ENCODE measurements around the gene HLA-DRB1.
"Not testable (repeated sequence)": the region's sequence is repeated elsewhere in the genome, so short reads cannot be mapped to it uniquely, and the experiment has no call there.

HLA-DRB1 gene

GRCh38 chr6:32590713-32591112, 1.1 kb upstream of the HLA-DRB1 start:
- H3K4me3 ChIP-seq (ENCODE audit: insufficient read depth, low read depth, low read length, poor library complexity, severe bottlenecking); H3K27ac ChIP-seq (ENCODE audit: insufficient read depth, low read length, poor library complexity, severe bottlenecking): not testable (repeated sequence)

GRCh38 chr6:32588156-32588555, 1.5 kb downstream of the HLA-DRB1 start:
- Histone ChIP-seq H3K4me3 (ENCODE audit: insufficient read depth, low read depth, low read length, poor library complexity, severe bottlenecking) (no peak overlapping the region), H3K27me3 (replicated peaks; ENCODE audit: control insufficient read depth, insufficient read depth, low read length, poor library complexity, severe bottlenecking) (no peaks in the 10 kb centered on the region), H3K4me1 (ENCODE audit: control insufficient read depth, insufficient read depth, low read length, poor library complexity, severe bottlenecking) (no peaks in the 10 kb centered on the region), H3K9me3 (ENCODE audit: control insufficient read depth, low read length) (no peaks in the 10 kb centered on the region), H3K36me3 (ENCODE audit: control insufficient read depth, insufficient read depth, low read length) (no peaks in the 10 kb centered on the region), H3K27ac (ENCODE audit: insufficient read depth, low read length, poor library complexity, severe bottlenecking) (no peak overlapping the region)
- no peak for DNase-seq

More at GRCh38 chr6:32590713-32591112, 1.1 kb upstream of the HLA-DRB1 start:
- DNase-seq; H3K4me1 ChIP-seq (ENCODE audit: control insufficient read depth, insufficient read depth, low read length, poor library complexity, severe bottlenecking); H3K36me3 ChIP-seq (ENCODE audit: control insufficient read depth, insufficient read depth, low read length); H3K9me3 ChIP-seq (ENCODE audit: control insufficient read depth, low read length); H3K27me3 ChIP-seq (replicated peaks; ENCODE audit: control insufficient read depth, insufficient read depth, low read length, poor library complexity, severe bottlenecking): not testable (repeated sequence)

GRCh38 chr6:32583527-32583898, 6.1 kb downstream of the HLA-DRB1 start:
- no peaks in the 10 kb centered on the region for H3K36me3 ChIP-seq (ENCODE audit: control insufficient read depth, insufficient read depth, low read length)
- DNase-seq = no peak
- no peak overlapping the region for H3K4me3 ChIP-seq (ENCODE audit: insufficient read depth, low read depth, low read length, poor library complexity, severe bottlenecking)
- H3K9me3 ChIP-seq (ENCODE audit: control insufficient read depth, low read length) = no peaks in the 10 kb centered on the region
- no peak overlapping the region for H3K27ac ChIP-seq (ENCODE audit: insufficient read depth, low read length, poor library complexity, severe bottlenecking)
- H3K4me1 ChIP-seq (ENCODE audit: control insufficient read depth, insufficient read depth, low read length, poor library complexity, severe bottlenecking) = no peaks in the 10 kb centered on the region
- H3K27me3 ChIP-seq (replicated peaks; ENCODE audit: control insufficient read depth, insufficient read depth, low read length, poor library complexity, severe bottlenecking) = no peaks in the 10 kb centered on the region

- H3K27me3 ChIP-seq (replicated peaks; ENCODE audit: control insufficient read depth, insufficient read depth, low read length, poor library complexity, severe bottlenecking) = no peaks in the 10 kb centered on the region
These were observed 8.1 kb downstream of the HLA-DRB1 start for GRCh38 chr6:32581315-32582095.

GRCh38 chr6:32580593-32580992, 9.1 kb downstream of the HLA-DRB1 start:
- Histone ChIP-seq H3K4me1 (ENCODE audit: control insufficient read depth, insufficient read depth, low read length, poor library complexity, severe bottlenecking) (no peaks in the 10 kb centered on the region), H3K4me3 (ENCODE audit: insufficient read depth, low read depth, low read length, poor library complexity, severe bottlenecking) (no peak overlapping the region), H3K36me3 (ENCODE audit: control insufficient read depth, insufficient read depth, low read length) (no peaks in the 10 kb centered on the region), H3K27me3 (replicated peaks; ENCODE audit: control insufficient read depth, insufficient read depth, low read length, poor library complexity, severe bottlenecking) (no peaks in the 10 kb centered on the region), H3K9me3 (ENCODE audit: control insufficient read depth, low read length) (no peaks in the 10 kb centered on the region), H3K27ac (ENCODE audit: insufficient read depth, low read length, poor library complexity, severe bottlenecking) (no peak overlapping the region)
- DNase-seq = no peak

More at GRCh38 chr6:32581315-32582095, 8.1 kb downstream of the HLA-DRB1 start:
- no peak overlapping the region for H3K27ac ChIP-seq (ENCODE audit: insufficient read depth, low read length, poor library complexity, severe bottlenecking)
- no peak overlapping the region for H3K4me3 ChIP-seq (ENCODE audit: insufficient read depth, low read depth, low read length, poor library complexity, severe bottlenecking)
- H3K36me3 ChIP-seq (ENCODE audit: control insufficient read depth, insufficient read depth, low read length) = no peaks in the 10 kb centered on the region
- no peak for DNase-seq
- no peaks in the 10 kb centered on the region for H3K9me3 ChIP-seq (ENCODE audit: control insufficient read depth, low read length)
- no peaks in the 10 kb centered on the region for H3K4me1 ChIP-seq (ENCODE audit: control insufficient read depth, insufficient read depth, low read length, poor library complexity, severe bottlenecking)

GRCh38 chr6:32578962-32579361, 10.7 kb downstream of the HLA-DRB1 start:
- no peaks in the 10 kb centered on the region for H3K4me1 ChIP-seq (ENCODE audit: control insufficient read depth, insufficient read depth, low read length, poor library complexity, severe bottlenecking)
- no peaks in the 10 kb centered on the region for H3K36me3 ChIP-seq (ENCODE audit: control insufficient read depth, insufficient read depth, low read length)
- no peaks in the 10 kb centered on the region for H3K9me3 ChIP-seq (ENCODE audit: control insufficient read depth, low read length)
- no peak overlapping the region for H3K4me3 ChIP-seq (ENCODE audit: insufficient read depth, low read depth, low read length, poor library complexity, severe bottlenecking)
- no peak for DNase-seq
- no peak overlapping the region for H3K27ac ChIP-seq (ENCODE audit: insufficient read depth, low read length, poor library complexity, severe bottlenecking)
- no peaks in the 10 kb centered on the region for H3K27me3 ChIP-seq (replicated peaks; ENCODE audit: control insufficient read depth, insufficient read depth, low read length, poor library complexity, severe bottlenecking)

GRCh38 chr6:32577493-32577892, 12.2 kb downstream of the HLA-DRB1 start:
- H3K4me3 ChIP-seq (ENCODE audit: insufficient read depth, low read depth, low read length, poor library complexity, severe bottlenecking); H3K36me3 ChIP-seq (ENCODE audit: control insufficient read depth, insufficient read depth, low read length); H3K27ac ChIP-seq (ENCODE audit: insufficient read depth, low read length, poor library complexity, severe bottlenecking); H3K9me3 ChIP-seq (ENCODE audit: control insufficient read depth, low read length); H3K27me3 ChIP-seq (replicated peaks; ENCODE audit: control insufficient read depth, insufficient read depth, low read length, poor library complexity, severe bottlenecking); DNase-seq; H3K4me1 ChIP-seq (ENCODE audit: control insufficient read depth, insufficient read depth, low read length, poor library complexity, severe bottlenecking): not testable (repeated sequence)

- Histone ChIP-seq H3K27ac (ENCODE audit: insufficient read depth, low read length, poor library complexity, severe bottlenecking) (no peak overlapping the region), H3K9me3 (ENCODE audit: control insufficient read depth, low read length) (no peaks in the 10 kb centered on the region), H3K27me3 (replicated peaks; ENCODE audit: control insufficient read depth, insufficient read depth, low read length, poor library complexity, severe bottlenecking) (no peaks in the 10 kb centered on the region), H3K4me3 (ENCODE audit: insufficient read depth, low read depth, low read length, poor library complexity, severe bottlenecking) (no peak overlapping the region), H3K36me3 (ENCODE audit: control insufficient read depth, insufficient read depth, low read length) (no peaks in the 10 kb centered on the region), H3K4me1 (ENCODE audit: control insufficient read depth, insufficient read depth, low read length, poor library complexity, severe bottlenecking) (no peaks in the 10 kb centered on the region)
- no peak for DNase-seq
These were observed 13.4 kb downstream of the HLA-DRB1 start for GRCh38 chr6:32576250-32576649.

- no peaks in the 10 kb centered on the region for H3K9me3 ChIP-seq (ENCODE audit: control insufficient read depth, low read length)
- no peaks in the 10 kb centered on the region for H3K27me3 ChIP-seq (replicated peaks; ENCODE audit: control insufficient read depth, insufficient read depth, low read length, poor library complexity, severe bottlenecking)
- no peak overlapping the region for H3K27ac ChIP-seq (ENCODE audit: insufficient read depth, low read length, poor library complexity, severe bottlenecking)
- DNase-seq = no peak
- no peaks in the 10 kb centered on the region for H3K4me1 ChIP-seq (ENCODE audit: control insufficient read depth, insufficient read depth, low read length, poor library complexity, severe bottlenecking)
- H3K36me3 ChIP-seq (ENCODE audit: control insufficient read depth, insufficient read depth, low read length) = no peaks in the 10 kb centered on the region
- no peak overlapping the region for H3K4me3 ChIP-seq (ENCODE audit: insufficient read depth, low read depth, low read length, poor library complexity, severe bottlenecking)
These were observed 19.2 kb downstream of the HLA-DRB1 start for GRCh38 chr6:32570363-32570905.

GRCh38 chr6:32568561-32568960, 21.1 kb downstream of the HLA-DRB1 start:
- no peak overlapping the region for H3K27ac ChIP-seq (ENCODE audit: insufficient read depth, low read length, poor library complexity, severe bottlenecking)
- no peaks in the 10 kb centered on the region for H3K36me3 ChIP-seq (ENCODE audit: control insufficient read depth, insufficient read depth, low read length)
- no peak for DNase-seq
- H3K4me3 ChIP-seq (ENCODE audit: insufficient read depth, low read depth, low read length, poor library complexity, severe bottlenecking) = no peak overlapping the region
- H3K9me3 ChIP-seq (ENCODE audit: control insufficient read depth, low read length) = no peaks in the 10 kb centered on the region
- H3K27me3 ChIP-seq (replicated peaks; ENCODE audit: control insufficient read depth, insufficient read depth, low read length, poor library complexity, severe bottlenecking) = no peaks in the 10 kb centered on the region
- no peaks in the 10 kb centered on the region for H3K4me1 ChIP-seq (ENCODE audit: control insufficient read depth, insufficient read depth, low read length, poor library complexity, severe bottlenecking)

Data from effector memory CD4-positive, alpha-beta T cell (primary cell).